ENCODE results near the gene ATP11B.
"Not testable (repeated sequence)": the region's sequence is repeated elsewhere in the genome, so short reads cannot be mapped to it uniquely, and the experiment has no call there.

The ATP11B gene

DNA sequence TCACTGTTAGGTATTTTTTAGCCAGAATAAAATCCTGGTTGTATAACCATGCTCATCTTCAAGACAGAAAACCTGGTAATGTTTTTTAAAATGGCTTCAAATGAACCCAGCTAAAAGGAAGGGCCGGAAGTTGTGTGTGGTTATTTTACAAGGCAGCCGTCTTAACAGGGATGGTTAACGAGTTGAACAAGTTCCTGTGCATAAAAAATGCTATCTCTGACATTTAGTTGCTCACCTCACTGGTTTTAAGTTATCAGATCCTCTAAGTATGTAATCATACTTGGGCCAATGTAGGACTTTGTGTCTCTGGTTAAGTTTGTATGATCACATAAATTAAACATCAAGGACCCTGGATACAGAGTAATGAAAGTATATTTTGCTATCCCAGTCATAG, 2.1 kb downstream of the ATP11B start:
- peak; percentile 36 to 52 for DNase-seq

- DNase-seq, result no peak
Measured at GRCh38 chr3:182796310-182796709, 3.0 kb downstream of the ATP11B start.

DNA sequence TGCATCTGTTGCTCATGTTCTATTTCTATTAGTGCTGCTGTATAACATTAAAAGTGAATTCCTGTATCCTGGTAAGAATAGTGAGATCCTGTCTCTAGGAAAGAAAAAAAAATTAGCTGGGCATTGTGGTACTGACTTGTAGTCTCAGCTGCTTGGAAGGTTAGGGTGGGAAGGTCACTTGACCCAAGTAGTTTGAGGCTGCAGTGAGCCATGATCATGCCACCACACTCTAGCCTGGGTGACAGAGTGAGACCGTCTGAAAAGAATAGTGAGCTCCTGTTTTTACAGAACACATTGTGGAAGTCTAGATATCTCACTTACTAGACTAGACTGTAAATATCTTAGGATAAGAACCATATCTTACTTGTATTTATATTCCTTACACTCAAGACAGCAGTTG, 4.6 kb downstream of the ATP11B start:
- DNase-seq, result peak; percentile 36 to 59

GRCh38 chr3:182799143-182799542, 5.8 kb downstream of the ATP11B start:
- DNase-seq, result not testable (repeated sequence)

DNA sequence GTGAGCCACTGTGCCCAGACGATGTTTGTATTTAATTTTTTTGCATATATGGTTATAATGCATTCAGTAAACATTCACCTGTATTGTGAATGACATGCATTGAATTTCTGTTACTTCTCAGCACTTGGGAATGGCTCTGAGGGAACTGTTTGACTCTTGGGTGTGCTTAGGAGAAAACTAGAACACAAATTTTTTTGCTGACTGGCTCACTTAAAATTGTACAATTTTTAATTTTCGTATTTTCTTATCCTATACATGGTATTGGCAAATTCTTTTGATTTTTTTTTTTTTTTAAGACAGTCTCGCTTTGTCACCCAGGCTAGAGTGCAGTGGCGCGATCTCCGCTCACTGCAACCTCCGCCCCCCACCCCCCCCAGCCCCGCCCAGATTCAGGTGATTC, 7.2 kb downstream of the ATP11B start:
- DNase-seq, result no peak

DNA sequence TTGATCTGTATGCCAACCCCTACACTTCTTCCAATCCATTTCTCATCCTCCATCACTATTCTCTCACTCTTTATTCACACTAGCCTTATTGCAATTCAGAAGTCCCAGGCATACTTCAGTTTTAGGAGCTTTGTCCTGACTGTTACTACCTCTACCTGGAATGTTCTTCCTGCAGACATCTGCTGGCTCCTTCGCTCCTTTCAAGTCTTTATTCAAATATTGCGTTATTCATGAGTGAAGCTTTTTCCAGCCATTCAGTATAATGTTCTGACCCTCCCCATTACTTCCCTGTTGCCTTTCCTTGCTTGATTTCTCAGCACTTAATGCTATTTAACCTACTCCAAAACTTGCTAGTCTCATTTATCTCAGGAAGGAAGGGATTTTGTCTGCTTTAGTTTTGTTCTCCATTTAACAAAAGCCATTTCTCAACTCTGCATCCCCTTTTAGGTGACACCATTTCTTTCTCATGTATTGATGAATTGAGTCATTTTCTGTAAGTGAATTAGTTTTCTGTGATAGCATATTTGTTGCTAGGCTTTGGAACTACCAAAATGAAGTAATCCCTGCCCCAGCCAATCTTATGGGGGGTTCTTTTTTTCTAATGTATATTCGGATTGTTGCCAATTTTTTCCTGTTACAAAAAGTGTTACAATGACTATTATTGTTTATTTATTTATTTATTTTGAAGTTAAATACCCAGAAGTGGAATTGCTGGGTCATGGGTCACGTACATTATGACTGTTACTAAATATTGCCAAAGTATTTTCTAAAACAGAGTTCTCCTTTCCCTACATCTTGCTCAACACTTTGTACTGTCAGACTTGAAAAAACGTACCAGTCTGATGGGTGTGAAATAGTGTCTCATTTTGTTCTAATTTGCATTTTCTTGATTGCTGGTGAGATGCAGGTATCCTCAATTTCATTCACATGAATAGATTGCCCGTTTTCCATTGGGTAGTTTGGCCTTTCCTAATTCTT, 9.4 kb downstream of the ATP11B start:
- peak; percentile 68 to 88 for DNase-seq

- DNase-seq, result no peak
Measured at GRCh38 chr3:182803596-182803995, 10.3 kb downstream of the ATP11B start.

GRCh38 chr3:182807061-182807460, 13.8 kb downstream of the ATP11B start:
- no peak for DNase-seq

DNA sequence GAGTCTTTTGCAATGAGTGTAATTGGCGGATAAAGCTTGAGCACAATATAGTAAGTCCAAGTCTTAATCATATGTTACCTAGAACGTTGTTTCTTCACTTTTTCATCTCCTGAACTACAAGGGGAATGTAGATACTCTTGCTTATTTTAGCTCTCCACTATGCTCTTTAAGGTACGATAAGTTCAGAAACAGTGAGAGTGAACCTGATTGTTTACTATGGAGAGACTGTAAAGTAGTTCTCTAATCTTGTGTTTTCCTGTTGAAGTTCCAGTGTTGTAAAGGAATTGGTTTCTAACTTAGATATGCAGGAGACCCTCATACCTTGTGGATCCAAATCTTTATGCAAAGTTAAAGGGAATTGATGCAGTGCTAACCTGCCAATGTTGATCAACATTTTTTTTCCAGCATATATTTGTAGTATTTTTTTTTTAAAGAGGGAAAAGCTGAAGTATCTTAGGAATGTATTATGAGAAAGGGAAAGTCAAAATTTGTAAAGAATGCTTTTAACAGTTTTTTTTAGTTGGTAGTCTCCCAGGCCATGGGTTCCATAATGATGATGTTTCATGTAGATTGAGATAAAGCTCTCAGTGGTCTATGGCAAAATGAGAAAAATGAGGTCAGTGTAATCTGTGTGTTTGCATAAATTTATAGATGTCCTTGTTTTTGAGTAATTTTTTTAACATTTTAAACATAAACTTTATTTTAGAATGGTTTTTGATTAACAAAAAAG, 14.9 kb downstream of the ATP11B start:
- no peak for DNase-seq

GRCh38 chr3:182809531-182809930, 16.2 kb downstream of the ATP11B start:
- no peak for DNase-seq

- DNase-seq, result no peak
Measured at GRCh38 chr3:182810574-182811268, 17.4 kb downstream of the ATP11B start.

DNA sequence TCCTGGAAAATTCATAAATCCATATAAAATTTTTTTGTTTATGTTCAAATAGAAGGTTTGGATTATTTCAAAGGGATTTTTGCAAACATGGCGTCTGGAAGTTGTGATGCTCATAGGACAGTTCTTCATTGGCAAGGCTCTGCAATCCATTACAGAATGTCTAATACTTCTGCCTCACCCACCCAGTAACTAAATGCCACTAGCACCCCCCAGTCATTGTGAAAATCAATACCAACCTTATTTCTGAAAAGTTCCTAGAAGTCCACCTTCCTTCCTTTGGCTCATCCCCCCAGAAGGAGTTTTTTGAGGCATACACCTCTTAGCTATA, 17.9 kb downstream of the ATP11B start:
- DNase-seq, result no peak

DNA sequence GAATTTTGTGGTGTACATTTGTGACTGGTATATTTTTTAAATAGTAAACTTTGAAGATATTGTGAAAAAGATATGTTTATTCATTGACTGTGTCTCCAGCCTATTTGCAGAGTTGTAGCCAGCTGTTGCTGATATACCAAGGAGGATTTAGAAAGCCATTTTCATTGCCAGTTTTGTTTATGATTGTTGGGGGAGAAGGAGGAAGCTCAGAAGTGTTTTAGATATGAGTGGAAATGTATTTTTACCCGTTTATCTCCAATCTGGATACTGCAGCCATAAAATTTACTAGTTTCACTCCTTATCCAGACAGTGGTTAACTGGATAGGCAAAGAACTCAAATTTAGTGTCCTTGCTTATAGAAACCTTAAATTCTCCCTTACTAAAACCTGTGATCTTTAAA, 18.8 kb downstream of the ATP11B start:
- no peak for DNase-seq

DNA sequence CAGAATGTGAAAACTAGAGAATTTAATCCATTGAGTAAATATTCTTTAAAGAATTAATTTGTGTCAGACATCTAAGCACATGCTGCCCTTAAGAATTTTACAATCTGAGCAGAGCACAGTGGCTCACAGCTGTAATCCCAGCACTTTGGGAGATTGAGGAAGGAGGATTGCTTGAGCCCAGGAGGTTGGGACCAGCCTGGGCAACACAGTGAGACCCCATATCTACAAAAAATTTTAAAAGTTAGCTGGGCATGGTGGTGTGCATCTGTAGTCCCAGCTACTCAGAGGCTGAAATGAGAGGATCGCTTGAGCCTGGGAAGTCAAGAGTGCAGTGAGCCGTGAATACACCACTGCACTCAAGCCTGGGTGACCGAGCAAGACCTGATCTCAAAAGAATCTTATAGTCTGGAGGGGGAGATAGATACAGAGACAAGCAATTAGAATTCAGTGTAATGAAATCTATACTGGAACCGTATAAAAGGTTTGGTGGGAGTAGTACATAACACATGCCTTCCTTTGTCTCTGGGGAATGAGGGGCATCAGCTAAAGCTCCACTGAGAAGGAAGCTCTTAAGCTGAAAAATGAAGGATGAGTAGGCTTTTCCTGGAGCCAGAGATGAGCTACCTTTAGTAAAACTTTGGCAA, 21.2 kb downstream of the ATP11B start:
- DNase-seq, result no peak

DNA sequence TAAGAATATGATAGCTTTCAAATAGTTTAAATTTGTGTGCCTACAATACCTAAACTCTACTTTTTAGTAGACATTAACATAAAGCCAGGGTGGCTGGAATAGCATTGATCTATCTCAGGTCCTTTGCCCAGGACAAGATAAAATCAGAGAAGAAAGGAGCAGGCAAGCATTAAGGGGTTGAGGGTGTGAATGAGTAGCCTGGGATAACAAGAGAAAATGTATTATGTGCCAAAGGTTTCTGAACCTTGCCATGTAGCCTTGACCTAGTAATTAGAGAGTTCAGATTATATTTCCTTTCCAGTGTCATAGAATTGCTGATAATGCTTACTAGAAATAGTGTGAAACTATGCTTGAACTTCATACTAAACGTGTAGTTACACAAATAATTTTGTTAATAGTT, 22.9 kb downstream of the ATP11B start:
- no peak for DNase-seq

GRCh38 chr3:182818296-182818978, 25.1 kb downstream of the ATP11B start:
- DNase-seq, result no peak

- no peak for DNase-seq
Measured at GRCh38 chr3:182821221-182821981, 28.1 kb downstream of the ATP11B start.

- not testable (repeated sequence) for DNase-seq
Measured at GRCh38 chr3:182822260-182822659, 29.0 kb downstream of the ATP11B start.

GRCh38 chr3:182824957-182825356, 31.7 kb downstream of the ATP11B start:
- no peak for DNase-seq

GRCh38 chr3:182829761-182830405, 36.6 kb downstream of the ATP11B start:
- DNase-seq, result no peak

Data from inflammatory macrophage (primary cell).